Liver (tissue), 9 donors: ENCODE data around the gene PHF10. TPM values are rescaled to one million over a fixed set of nuclear protein-coding genes. Genes with fewer than 3 reads are reported as not detected.

Experiments used
- DNase-seq: peaks from one replicate; pipeline ENCODE4 v3.0.0-alpha.2; 2017; ENCODE audit warnings: low spot score
- H3K27ac ChIP-seq, 2 donors: one replicate each; pipeline ENCODE4 v1.7.0; 2013; ENCODE audit warnings: inconsistent platforms in 2 of 2, low read length in 2 of 2, control low read depth in 1 of 2, low read depth in 1 of 2, mild to moderate bottlenecking in 1 of 2
- H3K27me3 ChIP-seq, 4 donors: one replicate each; pipeline versions ENCODE4 v1.6.1 to v1.7.0; 2013; ENCODE audit warnings: low read length in 3 of 4, inconsistent platforms in 1 of 4, mild to moderate bottlenecking in 1 of 4, moderate library complexity in 1 of 4; ENCODE audit not compliant: control insufficient read depth in 4 of 4, insufficient read depth in 4 of 4
- H3K36me3 ChIP-seq, 4 donors: one replicate each; pipeline versions ENCODE4 v1.6.1 to v1.7.0; 2013; ENCODE audit warnings: low read length in 3 of 4, mild to moderate bottlenecking in 3 of 4, low read depth in 1 of 4, moderate library complexity in 1 of 4; ENCODE audit not compliant: control insufficient read depth in 4 of 4, insufficient read depth in 3 of 4
- H3K4me1 ChIP-seq, 4 donors: one replicate each; pipeline versions ENCODE4 v1.6.1 to v1.7.0; 2013; ENCODE audit warnings: low read length in 3 of 4, mild to moderate bottlenecking in 3 of 4, moderate library complexity in 1 of 4; ENCODE audit not compliant: control insufficient read depth in 4 of 4, insufficient read depth in 4 of 4
- H3K4me3 ChIP-seq, 3 donors: one replicate each; pipeline versions ENCODE4 v1.6.1 to v1.7.0; 2013; ENCODE audit warnings: low read length in 3 of 3, control low read depth in 1 of 3, low read depth in 1 of 3, mild to moderate bottlenecking in 1 of 3
- H3K9ac ChIP-seq, 2 donors: one replicate each; pipeline ENCODE4 v1.7.0; 2013; ENCODE audit warnings: low read length in 2 of 2, mild to moderate bottlenecking in 2 of 2, moderate library complexity in 2 of 2, control low read depth in 1 of 2, low read depth in 1 of 2
- H3K9me3 ChIP-seq, 4 donors: one replicate each; pipeline versions ENCODE4 v1.6.1 to v1.7.0; 2013; ENCODE audit warnings: low read length in 3 of 4; ENCODE audit not compliant: control insufficient read depth in 4 of 4
- FOXA1 ChIP-seq: IDR thresholded peaks from 2 replicates; pipeline ENCODE4 v1.6.1; 2016; ENCODE audit warnings: antibody characterized with exemption
- GABPA ChIP-seq, 2 donors: IDR thresholded peaks in 1 of 2; conservative IDR thresholded peaks in 1 of 2; 2 replicates each; pipeline ENCODE4 v1.6.1; 2016; ENCODE audit warnings: antibody characterized with exemption in 2 of 2, mild to moderate bottlenecking in 1 of 2, moderate library complexity in 1 of 2
- HNF4G ChIP-seq: IDR thresholded peaks from 2 replicates; pipeline ENCODE4 v1.6.1; 2016; ENCODE audit warnings: antibody characterized with exemption
- JUND ChIP-seq, 2 donors: IDR thresholded peaks; 2 replicates each; pipeline ENCODE4 v1.6.1; 2016; ENCODE audit warnings: antibody characterized with exemption in 2 of 2
- NR2F2 ChIP-seq: IDR thresholded peaks from 2 replicates; pipeline ENCODE4 v1.6.1; 2016; ENCODE audit warnings: antibody characterized with exemption
- RXRA ChIP-seq, 2 donors: IDR thresholded peaks; 2 replicates each; pipeline ENCODE4 v1.6.1; 2017 to 2018; ENCODE audit warnings: antibody characterized with exemption in 2 of 2, mild to moderate bottlenecking in 1 of 2
- SP1 ChIP-seq: IDR thresholded peaks from 2 replicates; pipeline ENCODE4 v1.6.1; 2018; ENCODE audit warnings: antibody characterized with exemption, mild to moderate bottlenecking
- TAF1 ChIP-seq: conservative IDR thresholded peaks from 2 replicates; pipeline ENCODE4 v1.6.1; 2016; ENCODE audit warnings: antibody characterized with exemption, mild to moderate bottlenecking
- YY1 ChIP-seq: IDR thresholded peaks from 2 replicates; pipeline ENCODE4 v1.6.1; 2016; ENCODE audit warnings: antibody characterized with exemption, mild to moderate bottlenecking
- WGBS: extraction: QIAGEN DNeasy Blood & Tissue Kit; methylation state at CpG from one replicate; pipeline ENCODE4 v1.1.7; 2013; 5-methylcytosine and 5-hydroxymethylcytosine counted together
- polyA plus RNA-seq, 2 donors: library from polyadenylated mRNA; stranded (reverse) in 1 of 2; unstranded in 1 of 2; fragments of 200-250 nt in 1 of 2; fragments of >200 nt in 1 of 2; fragmentation: Nextera tagmentation in 1 of 2; extraction: Ambion mirVana in 1 of 2; gene quantifications; one replicate each; pipeline versions ENCODE4 v1.2.1 to v1.2.3, GENCODE V29; 2013 to 2015
- total RNA-seq, 2 donors: library from RNA; depleted of rRNA; stranded (reverse); fragments of >200 nt; gene quantifications; one replicate each; pipeline ENCODE4 v1.2.3, GENCODE V29; 2014
- TF ChIP-seq, protein P1 (sequence below): IDR thresholded peaks from 2 replicates; pipeline ENCODE4 v1.6.1; 2016; ENCODE audit warnings: antibody characterized with exemption
- TF ChIP-seq, protein P2 (sequence below): fragments of 150-350 bp; IDR thresholded peaks from 2 replicates; pipeline ENCODE4 v1.5.1; 2017; ENCODE audit warnings: improper control_type of control experiment, low read depth, low read length; ENCODE audit not compliant: missing input control
- TF ChIP-seq, protein P3 (sequence below): IDR thresholded peaks from 2 replicates; pipeline ENCODE4 v1.6.1; 2016; ENCODE audit warnings: antibody characterized with exemption, mild to moderate bottlenecking
- TF ChIP-seq, protein P4 (sequence below): IDR thresholded peaks from 2 replicates; pipeline ENCODE4 v1.6.1; 2016; ENCODE audit warnings: antibody characterized with exemption
- TF ChIP-seq, protein P5 (sequence below): IDR thresholded peaks from 2 replicates; pipeline ENCODE4 v1.6.1; 2016; ENCODE audit warnings: antibody characterized with exemption
- donor health status: healthy.
- donor health status: healthy.
- donor health status: healthy.
- donor health status: healthy.
- donor health status: healthy.

Gene PHF10
- total and polyA plus RNA-seq, 4 donors: 10.2 to 25.7 (median 18.6) TPM

DNA sequence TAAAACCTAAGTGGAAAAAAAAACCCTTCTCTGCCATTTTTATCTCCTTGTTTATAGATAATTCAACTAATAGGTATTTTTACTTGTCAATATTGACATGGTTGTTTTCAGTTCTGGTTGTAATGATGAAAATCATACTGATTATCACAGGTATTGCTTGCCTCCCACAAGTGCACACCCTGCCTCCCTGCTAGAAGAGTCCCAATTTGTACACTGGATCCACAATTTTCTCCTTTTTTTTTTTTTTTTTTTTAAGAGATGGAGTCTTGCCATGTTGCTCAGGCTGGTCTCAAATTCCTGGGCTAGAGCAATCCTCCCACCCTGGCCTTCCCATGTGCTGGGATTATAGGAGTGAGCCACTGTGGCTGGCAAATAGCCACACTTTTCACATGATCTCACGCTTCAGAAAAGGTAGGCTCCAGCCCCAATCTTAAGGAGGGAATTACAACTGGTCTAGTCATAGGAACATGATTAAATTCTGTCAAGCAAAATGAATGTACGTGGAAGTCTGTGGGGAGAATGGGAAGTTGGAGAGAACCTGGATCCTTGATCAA is 14.8 kb upstream of the PHF10 start:
- WGBS: 96% methylated on average over 2 of the region's 2 CpGs
- Histone ChIP-seq H3K27ac (no peak overlapping the region), H3K27me3 (no peaks in the 10 kb centered on the region), H3K9me3 (no peaks in the 10 kb centered on the region), H3K36me3 (no peaks in the 10 kb centered on the region), H3K4me1 (no peaks in the 10 kb centered on the region), H3K4me3 (no peak overlapping the region), H3K9ac (no peak overlapping the region)
- TF ChIP-seq RXRA (IDR thresholded peaks at IDR 0.05): no peak
- TF ChIP-seq HNF4G: no peak
- TF ChIP-seq TAF1: no peak
- no peak for TF ChIP-seq SP1
- TF ChIP-seq NR2F2: no peak
- TF ChIP-seq, protein P1, sequence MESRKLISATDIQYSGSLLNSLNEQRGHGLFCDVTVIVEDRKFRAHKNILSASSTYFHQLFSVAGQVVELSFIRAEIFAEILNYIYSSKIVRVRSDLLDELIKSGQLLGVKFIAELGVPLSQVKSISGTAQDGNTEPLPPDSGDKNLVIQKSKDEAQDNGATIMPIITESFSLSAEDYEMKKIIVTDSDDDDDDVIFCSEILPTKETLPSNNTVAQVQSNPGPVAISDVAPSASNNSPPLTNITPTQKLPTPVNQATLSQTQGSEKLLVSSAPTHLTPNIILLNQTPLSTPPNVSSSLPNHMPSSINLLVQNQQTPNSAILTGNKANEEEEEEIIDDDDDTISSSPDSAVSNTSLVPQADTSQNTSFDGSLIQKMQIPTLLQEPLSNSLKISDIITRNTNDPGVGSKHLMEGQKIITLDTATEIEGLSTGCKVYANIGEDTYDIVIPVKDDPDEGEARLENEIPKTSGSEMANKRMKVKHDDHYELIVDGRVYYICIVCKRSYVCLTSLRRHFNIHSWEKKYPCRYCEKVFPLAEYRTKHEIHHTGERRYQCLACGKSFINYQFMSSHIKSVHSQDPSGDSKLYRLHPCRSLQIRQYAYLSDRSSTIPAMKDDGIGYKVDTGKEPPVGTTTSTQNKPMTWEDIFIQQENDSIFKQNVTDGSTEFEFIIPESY: no peak
- TF ChIP-seq GABPA (IDR thresholded peaks at IDR 0.05 in 1 of 2, conservative IDR thresholded peaks at IDR 0.05 in 1 of 2): no peak
- TF ChIP-seq, protein P2, sequence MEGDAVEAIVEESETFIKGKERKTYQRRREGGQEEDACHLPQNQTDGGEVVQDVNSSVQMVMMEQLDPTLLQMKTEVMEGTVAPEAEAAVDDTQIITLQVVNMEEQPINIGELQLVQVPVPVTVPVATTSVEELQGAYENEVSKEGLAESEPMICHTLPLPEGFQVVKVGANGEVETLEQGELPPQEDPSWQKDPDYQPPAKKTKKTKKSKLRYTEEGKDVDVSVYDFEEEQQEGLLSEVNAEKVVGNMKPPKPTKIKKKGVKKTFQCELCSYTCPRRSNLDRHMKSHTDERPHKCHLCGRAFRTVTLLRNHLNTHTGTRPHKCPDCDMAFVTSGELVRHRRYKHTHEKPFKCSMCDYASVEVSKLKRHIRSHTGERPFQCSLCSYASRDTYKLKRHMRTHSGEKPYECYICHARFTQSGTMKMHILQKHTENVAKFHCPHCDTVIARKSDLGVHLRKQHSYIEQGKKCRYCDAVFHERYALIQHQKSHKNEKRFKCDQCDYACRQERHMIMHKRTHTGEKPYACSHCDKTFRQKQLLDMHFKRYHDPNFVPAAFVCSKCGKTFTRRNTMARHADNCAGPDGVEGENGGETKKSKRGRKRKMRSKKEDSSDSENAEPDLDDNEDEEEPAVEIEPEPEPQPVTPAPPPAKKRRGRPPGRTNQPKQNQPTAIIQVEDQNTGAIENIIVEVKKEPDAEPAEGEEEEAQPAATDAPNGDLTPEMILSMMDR: no peak
- no peak for TF ChIP-seq FOXA1
- TF ChIP-seq, protein P3, sequence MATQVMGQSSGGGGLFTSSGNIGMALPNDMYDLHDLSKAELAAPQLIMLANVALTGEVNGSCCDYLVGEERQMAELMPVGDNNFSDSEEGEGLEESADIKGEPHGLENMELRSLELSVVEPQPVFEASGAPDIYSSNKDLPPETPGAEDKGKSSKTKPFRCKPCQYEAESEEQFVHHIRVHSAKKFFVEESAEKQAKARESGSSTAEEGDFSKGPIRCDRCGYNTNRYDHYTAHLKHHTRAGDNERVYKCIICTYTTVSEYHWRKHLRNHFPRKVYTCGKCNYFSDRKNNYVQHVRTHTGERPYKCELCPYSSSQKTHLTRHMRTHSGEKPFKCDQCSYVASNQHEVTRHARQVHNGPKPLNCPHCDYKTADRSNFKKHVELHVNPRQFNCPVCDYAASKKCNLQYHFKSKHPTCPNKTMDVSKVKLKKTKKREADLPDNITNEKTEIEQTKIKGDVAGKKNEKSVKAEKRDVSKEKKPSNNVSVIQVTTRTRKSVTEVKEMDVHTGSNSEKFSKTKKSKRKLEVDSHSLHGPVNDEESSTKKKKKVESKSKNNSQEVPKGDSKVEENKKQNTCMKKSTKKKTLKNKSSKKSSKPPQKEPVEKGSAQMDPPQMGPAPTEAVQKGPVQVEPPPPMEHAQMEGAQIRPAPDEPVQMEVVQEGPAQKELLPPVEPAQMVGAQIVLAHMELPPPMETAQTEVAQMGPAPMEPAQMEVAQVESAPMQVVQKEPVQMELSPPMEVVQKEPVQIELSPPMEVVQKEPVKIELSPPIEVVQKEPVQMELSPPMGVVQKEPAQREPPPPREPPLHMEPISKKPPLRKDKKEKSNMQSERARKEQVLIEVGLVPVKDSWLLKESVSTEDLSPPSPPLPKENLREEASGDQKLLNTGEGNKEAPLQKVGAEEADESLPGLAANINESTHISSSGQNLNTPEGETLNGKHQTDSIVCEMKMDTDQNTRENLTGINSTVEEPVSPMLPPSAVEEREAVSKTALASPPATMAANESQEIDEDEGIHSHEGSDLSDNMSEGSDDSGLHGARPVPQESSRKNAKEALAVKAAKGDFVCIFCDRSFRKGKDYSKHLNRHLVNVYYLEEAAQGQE: no peak
- TF ChIP-seq, protein P4, sequence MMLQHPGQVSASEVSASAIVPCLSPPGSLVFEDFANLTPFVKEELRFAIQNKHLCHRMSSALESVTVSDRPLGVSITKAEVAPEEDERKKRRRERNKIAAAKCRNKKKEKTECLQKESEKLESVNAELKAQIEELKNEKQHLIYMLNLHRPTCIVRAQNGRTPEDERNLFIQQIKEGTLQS: no peak
- TF ChIP-seq, protein P5, sequence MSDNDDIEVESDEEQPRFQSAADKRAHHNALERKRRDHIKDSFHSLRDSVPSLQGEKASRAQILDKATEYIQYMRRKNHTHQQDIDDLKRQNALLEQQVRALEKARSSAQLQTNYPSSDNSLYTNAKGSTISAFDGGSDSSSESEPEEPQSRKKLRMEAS: no peak
- DNase-seq: no peak

DNA sequence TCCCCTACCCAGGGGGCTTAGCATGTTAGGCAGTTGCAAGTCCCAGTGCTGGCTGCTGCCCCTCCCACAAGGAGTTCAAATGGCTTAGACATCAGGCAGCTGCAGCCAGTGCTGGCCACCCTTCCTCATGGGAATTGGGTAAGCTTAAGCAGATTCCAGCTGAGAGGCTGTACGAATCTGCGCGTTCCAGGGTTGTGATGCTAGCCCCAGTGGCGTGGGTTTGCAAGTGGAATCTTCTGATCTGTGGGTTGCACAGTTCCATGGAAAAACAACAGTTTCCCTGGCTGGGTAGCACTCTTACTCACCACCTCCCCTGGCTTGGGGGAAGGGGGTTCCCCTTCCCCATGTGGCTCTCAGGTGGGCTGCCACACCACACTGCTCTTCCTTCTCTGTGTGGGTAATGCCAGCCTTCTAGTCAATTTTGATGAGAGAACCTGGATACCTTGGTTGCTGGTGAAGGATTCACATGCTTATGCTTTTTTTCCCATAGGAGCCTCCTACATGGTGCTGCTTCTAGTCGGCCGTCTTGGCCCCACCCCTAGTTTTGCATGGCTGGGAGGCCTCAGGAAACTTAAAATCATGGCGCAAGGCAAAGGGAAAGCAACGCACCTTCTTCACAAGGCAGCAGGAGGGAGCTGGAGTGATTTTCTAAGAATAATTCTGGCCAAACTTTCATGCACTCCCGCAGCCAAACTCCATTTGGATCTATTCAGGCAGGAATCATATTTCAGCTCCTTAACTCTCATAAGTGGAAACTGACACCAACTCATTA is 14.1 kb upstream of the PHF10 start:
- Histone ChIP-seq H3K27me3 (no peaks in the 10 kb centered on the region), H3K36me3 (no peaks in the 10 kb centered on the region), H3K4me3 (no peak overlapping the region), H3K9me3 (no peaks in the 10 kb centered on the region), H3K27ac (no peak overlapping the region), H3K9ac (no peak overlapping the region), H3K4me1 (no peaks in the 10 kb centered on the region)
- DNase-seq: no peak
- WGBS: 90% methylated on average over 9 of the region's 9 CpGs
- TF ChIP-seq YY1: no peak
- TF ChIP-seq, protein P4: no peak
- TF ChIP-seq, protein P3: no peak
- TF ChIP-seq, protein P5: no peak
- no peak for TF ChIP-seq RXRA (IDR thresholded peaks at IDR 0.05)
- no peak for TF ChIP-seq JUND (IDR thresholded peaks at IDR 0.05)
- TF ChIP-seq, protein P1: no peak
- no peak for TF ChIP-seq NR2F2
- no peak for TF ChIP-seq FOXA1
- TF ChIP-seq SP1: no peak
